HepG2 (cell line): ENCODE results near the gene GLTPD2. TPM values are rescaled to one million over a fixed set of nuclear protein-coding genes. Genes with fewer than 3 reads are reported as not detected.

Source experiments
- ATAC-seq: fragments of 200-7000 bp; cut with Tn5 transposase; 3 replicates; pipeline ENCODE4 v1.9.1; 2020; ENCODE audit warnings: mild to moderate bottlenecking, moderate library complexity
- BruUV-seq: library from RNA; stranded (reverse); fragments of 400-500 nt; replicated peaks from 2 replicates; lab custom pipeline; 2021; lab: Mats Ljungman, UMichigan
- CTCF ChIA-PET: fragments of 300-600 bp; formaldehyde crosslinking; extraction: SDS; loops from one replicate; lab custom pipeline; 2021; ENCODE audit warnings: low total read pairs, inconsistent platforms, low intra/inter-chr PET ratio; lab: Yijun Ruan, JAX
- POLR2A ChIA-PET: fragments of 350-600 bp; sonication (Branson Sonifier 250); formaldehyde crosslinking; loops from one replicate; lab custom pipeline; 2020; ENCODE audit warnings: antibody characterized with exemption, inconsistent platforms; lab: Yijun Ruan, JAX
- DNase-seq: peaks from one replicate; pipeline ENCODE4 v3.0.0-alpha.2; 2015; ENCODE audit warnings: low spot score
- FAIRE-seq: peaks from 3 replicates; lab custom pipeline; 2011; peaks lifted over from hg19 to GRCh38; lab: Jason Lieb, UNC
- H2AFZ ChIP-seq: one replicate; pipeline ENCODE4 v1.6.1; 2011; ENCODE audit warnings: low read length, inconsistent platforms
- H3K27ac ChIP-seq: fragments of 300-600 bp; 3 replicates; pipeline ENCODE4 v1.8.0; 2011; ENCODE audit warnings: mixed run types, mild to moderate bottlenecking, mixed read lengths, low read length, inconsistent platforms; ENCODE audit not compliant: insufficient read depth; ENCODE audit errors: extremely low read length
- H3K27me3 ChIP-seq, 2 experiments: fragments of 200-600 bp in 1 of 2; 2 replicates in 1 of 2; 3 replicates in 1 of 2; pipeline versions ENCODE4 v1.6.0 to v1.8.0; 2011; ENCODE audit warnings: low read length in 2 of 2, mild to moderate bottlenecking in 2 of 2, moderate library complexity in 2 of 2, inconsistent platforms in 1 of 2; ENCODE audit not compliant: insufficient read depth in 2 of 2, control insufficient read depth in 1 of 2
- H3K36me3 ChIP-seq, 2 experiments: fragments of 200-600 bp in 1 of 2; replicated peaks in 1 of 2; 2 replicates in 1 of 2; 3 replicates in 1 of 2; pipeline versions ENCODE4 v1.5.1 to v1.8.0; 2011; ENCODE audit warnings: low read length in 2 of 2, inconsistent platforms in 1 of 2; ENCODE audit not compliant: insufficient read depth in 2 of 2, control insufficient read depth in 1 of 2
- H3K4me1 ChIP-seq: 2 replicates; pipeline ENCODE4 v1.5.1; 2012; ENCODE audit warnings: low read length, inconsistent platforms; ENCODE audit not compliant: insufficient read depth
- H3K4me2 ChIP-seq: 2 replicates; pipeline ENCODE4 v1.6.0; 2011; ENCODE audit warnings: low read depth, low read length, inconsistent platforms
- H3K4me3 ChIP-seq, 3 experiments: fragments of 200-600 bp in 1 of 3; sonication (generic), shearing (Covaris generic) in 1 of 3; replicated peaks in 1 of 3; 2 replicates each; pipeline ENCODE4 v1.5.1; 2011 to 2016; ENCODE audit warnings: low read length in 3 of 3, inconsistent platforms in 2 of 3, low read depth in 2 of 3, mild to moderate bottlenecking in 2 of 3, control low read depth in 1 of 3, mixed read lengths in 1 of 3; ENCODE audit not compliant: insufficient read depth in 1 of 3
- H3K79me2 ChIP-seq: one replicate; pipeline ENCODE4 v1.6.1; 2011; ENCODE audit warnings: low read length, inconsistent platforms; ENCODE audit not compliant: insufficient read depth
- H3K9ac ChIP-seq: 2 replicates; pipeline ENCODE4 v1.6.0; 2011; ENCODE audit warnings: mild to moderate bottlenecking, low read depth, low read length, inconsistent platforms; ENCODE audit not compliant: insufficient read depth
- H3K9me3 ChIP-seq: 2 replicates; pipeline ENCODE4 v1.5.1; 2012; ENCODE audit warnings: mild to moderate bottlenecking, low read length
- H4K20me1 ChIP-seq: 2 replicates; pipeline ENCODE4 v1.6.0; 2011; ENCODE audit warnings: inconsistent platforms, mild to moderate bottlenecking, low read length, moderate library complexity; ENCODE audit not compliant: insufficient read depth
- AGO1 ChIP-seq: fragments of 200-400 bp; formaldehyde crosslinking; IDR thresholded peaks from 2 replicates; pipeline ENCODE4 v1.6.1; 2017; ENCODE audit warnings: mild to moderate bottlenecking, low read depth, low read length, moderate library complexity; ENCODE audit not compliant: poor library complexity, severe bottlenecking
- AGO2 ChIP-seq: fragments of 200-400 bp; formaldehyde crosslinking; optimal IDR thresholded peaks from 2 replicates; pipeline ENCODE3; 2017; ENCODE audit warnings: mild to moderate bottlenecking, low read depth, low read length, moderate library complexity
- CBX2 ChIP-seq, 2 experiments: fragments of 200-600 bp in 1 of 2; sonication (generic); formaldehyde crosslinking in 1 of 2; IDR thresholded peaks; 2 replicates each; pipeline versions ENCODE4 v1.7.0 to v1.8.1; 2018 to 2022; ENCODE audit warnings: low read depth in 2 of 2, low read length in 1 of 2, mild to moderate bottlenecking in 1 of 2, missing genetic modification reagents in 1 of 2
- GABPB1 ChIP-seq: IDR thresholded peaks from 2 replicates; pipeline ENCODE4 v1.6.1; 2016; ENCODE audit warnings: mild to moderate bottlenecking, missing genetic modification reagents, moderate library complexity, missing compliant biosample characterization
- LRRFIP1 ChIP-seq: sonication (generic); formaldehyde crosslinking; conservative IDR thresholded peaks from 2 replicates; pipeline ENCODE4 v1.4.0; 2020; ENCODE audit warnings: missing genetic modification reagents
- MIER3 ChIP-seq: IDR thresholded peaks from 2 replicates; pipeline ENCODE4 v1.6.1; 2016; ENCODE audit warnings: missing compliant biosample characterization, borderline replicate concordance
- MTA3 ChIP-seq: sonication (generic); formaldehyde crosslinking; IDR thresholded peaks from 2 replicates; pipeline ENCODE4 v1.4.0; 2020; ENCODE audit warnings: missing genetic modification reagents
- NR1H2 ChIP-seq: sonication (generic); formaldehyde crosslinking; IDR thresholded peaks from 2 replicates; pipeline ENCODE4 v1.8.1; 2022; ENCODE audit warnings: low read depth, missing genetic modification reagents, borderline replicate concordance
- RBFOX2 ChIP-seq: fragments of 200-400 bp; formaldehyde crosslinking; IDR thresholded peaks from 2 replicates; pipeline ENCODE4 v1.6.1; 2017; ENCODE audit warnings: low read depth, mild to moderate bottlenecking, low read length
- SYNCRIP ChIP-seq: fragments of 200-400 bp; formaldehyde crosslinking; IDR thresholded peaks from 2 replicates; pipeline ENCODE4 v1.6.1; 2018; ENCODE audit warnings: mild to moderate bottlenecking, low read depth, low read length; ENCODE audit not compliant: insufficient read depth
- ZC3H13 ChIP-seq: sonication (generic); formaldehyde crosslinking; IDR thresholded peaks from 2 replicates; pipeline ENCODE4 v1.8.1; 2023; ENCODE audit warnings: mild to moderate bottlenecking, missing genetic modification reagents, moderate library complexity
- ZEB1 ChIP-seq: IDR thresholded peaks from 2 replicates; pipeline ENCODE4 v1.6.1; 2012; ENCODE audit warnings: mild to moderate bottlenecking, low read depth, inconsistent platforms; ENCODE audit not compliant: insufficient replicate concordance
- ZNF326 ChIP-seq: sonication (generic); formaldehyde crosslinking; IDR thresholded peaks from 2 replicates; pipeline ENCODE4 v1.4.0; 2020; ENCODE audit warnings: missing genetic modification reagents, borderline replicate concordance
- ZNF546 ChIP-seq: sonication (generic); formaldehyde crosslinking; conservative IDR thresholded peaks from 2 replicates; pipeline ENCODE4 v1.8.1; 2023; ENCODE audit warnings: mild to moderate bottlenecking, missing genetic modification reagents
- ZNF569 ChIP-seq: sonication (generic); formaldehyde crosslinking; IDR thresholded peaks from 2 replicates; pipeline ENCODE4 v1.5.0; 2020; ENCODE audit warnings: mild to moderate bottlenecking, missing genetic modification reagents, moderate library complexity, borderline replicate concordance
- ZNF883 ChIP-seq: sonication (generic); formaldehyde crosslinking; IDR thresholded peaks from 2 replicates; pipeline ENCODE4 v1.5.1; 2020; ENCODE audit warnings: mild to moderate bottlenecking, missing genetic modification reagents; ENCODE audit errors: not compliant biosample characterization
- ZSCAN9 ChIP-seq: IDR thresholded peaks from 2 replicates; pipeline ENCODE4 v1.6.1; 2016; ENCODE audit warnings: borderline replicate concordance
- WGBS: methylation state at CpG from one replicate; pipeline ENCODE4 v1.1.6; 2017; ENCODE audit warnings: low lambda C conversion rate; 5-methylcytosine and 5-hydroxymethylcytosine counted together
- in situ Hi-C: cut with HindIII; loops from 2 replicates; pipeline ENCODE4 v1.10.0; 2017; ENCODE audit warnings: low pct_unique_long_range_greater_than_20kb; ENCODE audit not compliant: extremely low pct_ligation_motif_present
- intact Hi-C: fragments of 100-400 bp; cut with micrococcal nuclease; formaldehyde crosslinking; loops from one replicate; pipeline ENCODE4 v1.10.0; 2022; ENCODE audit not compliant: unreplicated experiment
- polyA plus RNA-seq, 8 experiments: library from polyadenylated mRNA; depleted of rRNA in 3 of 8; stranded (reverse) in 7 of 8; unstranded in 1 of 8; fragments of >200 nt; fragmentation: Illumina TruSeq in 4 of 8; extraction: Trizol in 4 of 8; gene quantifications; 2 replicates each; pipeline versions ENCODE4 v1.2.1 to v1.2.3, GENCODE V29; 2011 to 2016; ENCODE audit warnings: low read depth in 4 of 8, missing spikeins in 1 of 8, mixed read lengths in 1 of 8; ENCODE audit not compliant: insufficient read depth in 1 of 8
- total RNA-seq, 5 experiments: library from RNA; depleted of rRNA; stranded (reverse); fragments of >200 nt; fragmentation: Illumina TruSeq; extraction: Trizol; gene quantifications; 2 replicates each; pipeline ENCODE4 v1.2.3, GENCODE V29; 2016; ENCODE audit warnings: low read depth in 1 of 5
- TF ChIP-seq, protein P1 (sequence below): IDR thresholded peaks from 2 replicates; pipeline ENCODE4 v1.6.1; 2018; ENCODE audit warnings: missing genetic modification reagents, mild to moderate bottlenecking, missing compliant biosample characterization
- TF ChIP-seq, protein P2 (sequence below): sonication (generic); formaldehyde crosslinking; IDR thresholded peaks from 2 replicates; pipeline ENCODE4 v1.5.1; 2020; ENCODE audit warnings: missing genetic modification reagents, mild to moderate bottlenecking, borderline replicate concordance

The GLTPD2 gene
- total and polyA plus RNA-seq, 2 of the 13 experiments (the other 11 are each of a cell fraction or from before 2014, with no cell fraction given), result 7.5 to 12.9 TPM

- Histone ChIP-seq H2AFZ (no peak overlapping the region), H3K4me3 (no peak overlapping the region), H3K36me3 (peaks cover 6 to 8% of the 10 kb centered on the region in 2 experiments; a peak in 4 of 5 replicates), H3K9ac (no peak overlapping the region), H3K9me3 (no peaks in the 10 kb centered on the region), H4K20me1 (no peaks in the 10 kb centered on the region), H3K27ac (no peak overlapping the region), H3K4me1 (peaks cover 22% of the 10 kb centered on the region), H3K79me2 (peaks cover 13% of the 10 kb centered on the region), H3K4me2 (no peak overlapping the region), H3K27me3 (no peaks in the 10 kb centered on the region; a peak in 1 of 5 replicates)
- CTCF ChIA-PET, result no interaction called here
- FAIRE-seq (no peak), DNase-seq (no peak), ATAC-seq (no peak)
- in situ Hi-C loops (loop anchor here (10.0 kb wide), 1 partner anchor 51 kb away; the partner anchor contains the start of genes CXCL16, MED11 and ZMYND15), intact Hi-C loops (no loop called here)
- 96% methylated on average over 56 of the region's 61 CpGs for WGBS
- POLR2A ChIA-PET, result interaction anchor here (0.8 to 6.4 kb wide), 5 partner anchors 10 to 77 kb away, joined by 3 to 317 read pairs (median 3); partner anchors contain the start of genes ARRB2 and TM4SF5
- BruUV-seq, result no TSS peak
- TF ChIP-seq AGO1 (peak; percentile 65), MTA3 (CRISPR knock-in tag) (no peak), SYNCRIP (no peak), ZNF546 (CRISPR knock-in tag) (no peak), AGO2 (peak; percentile 46), ZNF569 (no peak), ZSCAN9 (CRISPR knock-in tag) (no peak), ZNF326 (CRISPR knock-in tag) (no peak), GABPB1 (CRISPR knock-in tag) (0 out of 2 replicates have a peak, but pooled peaks have one; percentile 18), NR1H2 (CRISPR knock-in tag) (no peak), ZC3H13 (CRISPR knock-in tag) (0 out of 2 replicates have a peak, but pooled peaks have one; percentile 35), CBX2 (IDR thresholded peaks at IDR 0.05; ENCODE audit: low read depth, low read length) (no peak), CBX2 (CRISPR knock-in tag; IDR thresholded peaks at IDR 0.05; ENCODE audit: low read depth) (no peak), RBFOX2 (peak; percentile 64), ZNF883 (CRISPR knock-in tag) (no peak), LRRFIP1 (CRISPR knock-in tag) (no peak), ZEB1 (no peak), MIER3 (CRISPR knock-in tag) (no peak)
- TF ChIP-seq, protein P1, sequence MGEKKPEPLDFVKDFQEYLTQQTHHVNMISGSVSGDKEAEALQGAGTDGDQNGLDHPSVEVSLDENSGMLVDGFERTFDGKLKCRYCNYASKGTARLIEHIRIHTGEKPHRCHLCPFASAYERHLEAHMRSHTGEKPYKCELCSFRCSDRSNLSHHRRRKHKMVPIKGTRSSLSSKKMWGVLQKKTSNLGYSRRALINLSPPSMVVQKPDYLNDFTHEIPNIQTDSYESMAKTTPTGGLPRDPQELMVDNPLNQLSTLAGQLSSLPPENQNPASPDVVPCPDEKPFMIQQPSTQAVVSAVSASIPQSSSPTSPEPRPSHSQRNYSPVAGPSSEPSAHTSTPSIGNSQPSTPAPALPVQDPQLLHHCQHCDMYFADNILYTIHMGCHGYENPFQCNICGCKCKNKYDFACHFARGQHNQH, result no peak
- TF ChIP-seq, protein P2, sequence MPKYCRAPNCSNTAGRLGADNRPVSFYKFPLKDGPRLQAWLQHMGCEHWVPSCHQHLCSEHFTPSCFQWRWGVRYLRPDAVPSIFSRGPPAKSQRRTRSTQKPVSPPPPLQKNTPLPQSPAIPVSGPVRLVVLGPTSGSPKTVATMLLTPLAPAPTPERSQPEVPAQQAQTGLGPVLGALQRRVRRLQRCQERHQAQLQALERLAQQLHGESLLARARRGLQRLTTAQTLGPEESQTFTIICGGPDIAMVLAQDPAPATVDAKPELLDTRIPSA (CRISPR knock-in tag), result no peak
These were observed 3.3 kb upstream of the GLTPD2 start for GRCh38 chr17:4785311-4786105.
